ENCODE data around the gene OSBPL9.

The OSBPL9 gene

DNA sequence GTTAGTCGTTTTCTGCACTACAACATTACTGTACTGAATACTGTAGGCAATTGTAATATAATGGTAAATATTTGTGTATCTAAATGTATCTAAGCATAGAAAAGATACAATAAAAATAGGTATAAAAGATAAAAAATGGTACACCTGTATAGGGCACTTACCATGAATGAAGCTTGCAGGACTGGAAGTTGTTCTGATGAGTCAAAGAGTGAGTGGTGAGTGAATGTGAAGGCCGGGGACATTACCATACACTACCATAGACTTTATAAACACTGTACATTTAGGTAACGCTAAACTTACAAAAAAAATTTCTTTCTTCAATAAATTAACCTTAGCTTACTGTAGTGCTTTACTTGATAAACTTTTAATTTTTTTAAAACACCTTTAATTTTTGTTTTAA, 13.5 kb downstream of the OSBPL9 start:
- TF ChIP-seq, protein P1, sequence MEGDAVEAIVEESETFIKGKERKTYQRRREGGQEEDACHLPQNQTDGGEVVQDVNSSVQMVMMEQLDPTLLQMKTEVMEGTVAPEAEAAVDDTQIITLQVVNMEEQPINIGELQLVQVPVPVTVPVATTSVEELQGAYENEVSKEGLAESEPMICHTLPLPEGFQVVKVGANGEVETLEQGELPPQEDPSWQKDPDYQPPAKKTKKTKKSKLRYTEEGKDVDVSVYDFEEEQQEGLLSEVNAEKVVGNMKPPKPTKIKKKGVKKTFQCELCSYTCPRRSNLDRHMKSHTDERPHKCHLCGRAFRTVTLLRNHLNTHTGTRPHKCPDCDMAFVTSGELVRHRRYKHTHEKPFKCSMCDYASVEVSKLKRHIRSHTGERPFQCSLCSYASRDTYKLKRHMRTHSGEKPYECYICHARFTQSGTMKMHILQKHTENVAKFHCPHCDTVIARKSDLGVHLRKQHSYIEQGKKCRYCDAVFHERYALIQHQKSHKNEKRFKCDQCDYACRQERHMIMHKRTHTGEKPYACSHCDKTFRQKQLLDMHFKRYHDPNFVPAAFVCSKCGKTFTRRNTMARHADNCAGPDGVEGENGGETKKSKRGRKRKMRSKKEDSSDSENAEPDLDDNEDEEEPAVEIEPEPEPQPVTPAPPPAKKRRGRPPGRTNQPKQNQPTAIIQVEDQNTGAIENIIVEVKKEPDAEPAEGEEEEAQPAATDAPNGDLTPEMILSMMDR (IDR thresholded peaks at IDR 0.05): no peak
- Histone ChIP-seq H3K4me1 (ENCODE audit: control insufficient read depth in 1 of 2, insufficient read depth in 1 of 2, low read depth in 1 of 2, low read length in 1 of 2) (peaks cover 2 to 3% of the 10 kb centered on the region in 2 experiments), H3K36me3 (no peaks in the 10 kb centered on the region), H3K4me3 (ENCODE audit: low read depth in 1 of 2, low read length in 1 of 2) (no peak overlapping the region), H3K27ac (no peak overlapping the region), H3K9me3 (no peaks in the 10 kb centered on the region), H3K27me3 (no peaks in the 10 kb centered on the region)

DNA sequence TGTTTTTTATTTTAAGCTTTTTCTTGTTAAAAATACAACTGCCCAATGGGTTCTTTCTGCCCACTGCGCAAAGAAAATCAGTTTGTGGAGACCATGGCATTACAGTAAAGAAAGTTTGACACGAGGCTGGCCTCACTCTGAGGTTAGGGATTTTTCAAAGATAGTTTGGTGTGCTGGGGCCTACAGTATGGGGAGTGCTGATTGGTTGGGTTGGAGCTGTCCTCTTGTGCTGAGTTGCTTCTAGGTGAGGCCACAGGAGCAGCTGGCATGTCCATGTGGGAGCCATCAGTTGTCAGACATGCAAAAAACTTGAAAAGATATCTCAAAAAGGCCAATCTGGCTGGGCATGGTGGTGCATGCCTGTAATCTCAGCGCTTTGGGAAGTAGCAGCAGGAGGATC, 14.0 kb downstream of the OSBPL9 start:
- TF ChIP-seq, protein P1 (IDR thresholded peaks at IDR 0.05): no peak
- no peaks in the 10 kb centered on the region for H3K9me3 ChIP-seq
- no peaks in the 10 kb centered on the region for H3K36me3 ChIP-seq
- no peak overlapping the region for H3K27ac ChIP-seq
- H3K4me3 ChIP-seq (ENCODE audit: low read depth in 1 of 2, low read length in 1 of 2): no peak overlapping the region
- no peaks in the 10 kb centered on the region for H3K27me3 ChIP-seq
- H3K4me1 ChIP-seq (ENCODE audit: control insufficient read depth in 1 of 2, insufficient read depth in 1 of 2, low read depth in 1 of 2, low read length in 1 of 2): peaks cover 0 to 5% of the 10 kb centered on the region in 2 experiments

DNA sequence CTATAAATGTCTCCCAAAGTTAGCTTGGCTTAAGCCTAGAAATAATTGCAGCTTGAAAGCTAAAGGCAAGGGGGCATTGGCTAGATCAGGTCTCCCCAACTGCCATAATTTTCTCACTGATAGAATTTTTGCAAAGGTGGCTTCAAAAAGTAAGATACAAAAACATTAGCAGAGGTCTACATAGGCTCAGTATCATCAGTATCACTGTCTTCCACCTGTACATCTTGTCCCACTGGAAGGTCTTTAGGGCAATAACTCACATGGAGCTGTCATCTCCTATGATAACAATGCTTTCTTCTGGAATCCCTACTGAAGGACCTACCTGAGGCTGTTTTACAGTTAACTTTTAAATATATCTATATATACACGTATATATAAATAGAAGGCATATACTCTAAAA, 14.9 kb downstream of the OSBPL9 start:
- TF ChIP-seq, protein P1 (IDR thresholded peaks at IDR 0.05): no peak
- Histone ChIP-seq H3K9me3 (no peaks in the 10 kb centered on the region), H3K4me3 (ENCODE audit: low read depth in 1 of 2, low read length in 1 of 2) (no peak overlapping the region), H3K36me3 (no peaks in the 10 kb centered on the region), H3K4me1 (ENCODE audit: control insufficient read depth in 1 of 2, insufficient read depth in 1 of 2, low read depth in 1 of 2, low read length in 1 of 2) (peaks cover 0 to 5% of the 10 kb centered on the region in 2 experiments), H3K27me3 (no peaks in the 10 kb centered on the region), H3K27ac (no peak overlapping the region)

DNA sequence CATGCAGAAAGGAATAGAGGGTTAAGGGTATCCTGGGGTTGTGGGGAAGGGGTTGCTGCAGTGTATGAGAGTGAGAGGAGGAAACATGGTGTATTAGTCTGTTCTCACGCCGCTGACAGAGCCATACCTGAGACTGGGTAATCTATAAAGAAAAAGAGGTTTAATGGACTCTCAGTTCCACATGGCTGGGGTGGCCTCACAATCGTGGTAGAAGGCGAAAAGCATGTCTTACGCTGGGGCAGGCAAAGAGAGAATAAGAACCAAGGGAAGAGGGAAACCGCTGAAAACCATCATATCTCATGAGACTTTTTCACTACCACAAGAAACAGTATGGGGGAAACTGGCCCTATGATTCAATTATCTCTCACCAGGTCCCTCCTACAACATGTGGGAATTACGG, 17.7 kb downstream of the OSBPL9 start:
- Histone ChIP-seq H3K27me3 (no peaks in the 10 kb centered on the region), H3K9me3 (no peaks in the 10 kb centered on the region), H3K36me3 (no peaks in the 10 kb centered on the region), H3K4me3 (ENCODE audit: low read depth in 1 of 2, low read length in 1 of 2) (no peak overlapping the region), H3K4me1 (ENCODE audit: control insufficient read depth in 1 of 2, insufficient read depth in 1 of 2, low read depth in 1 of 2, low read length in 1 of 2) (peaks cover 13 to 19% of the 10 kb centered on the region in 2 experiments), H3K27ac (no peak overlapping the region)
- TF ChIP-seq, protein P1 (IDR thresholded peaks at IDR 0.05): no peak

DNA sequence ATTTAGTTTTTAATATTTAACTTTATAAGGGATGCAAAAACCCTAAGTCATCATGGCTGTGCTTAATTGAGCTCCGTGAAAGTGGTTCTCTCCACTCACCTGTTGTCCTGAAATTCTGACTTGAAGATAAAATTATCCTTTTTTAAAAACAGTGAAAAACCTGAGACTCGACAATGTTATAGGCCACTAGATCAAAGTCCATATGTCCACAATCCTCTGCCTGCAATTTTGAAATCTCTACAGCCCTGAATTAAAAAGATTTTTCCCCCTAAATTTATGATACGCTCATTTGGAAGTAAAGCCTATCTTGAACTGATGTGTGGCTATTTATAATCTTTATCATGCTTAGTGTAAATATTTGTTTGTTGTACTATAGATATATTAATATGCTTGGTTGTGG, 18.7 kb downstream of the OSBPL9 start:
- Histone ChIP-seq H3K9me3 (no peaks in the 10 kb centered on the region), H3K4me3 (ENCODE audit: low read depth in 1 of 2, low read length in 1 of 2) (no peak overlapping the region), H3K27me3 (no peaks in the 10 kb centered on the region), H3K36me3 (no peaks in the 10 kb centered on the region), H3K4me1 (ENCODE audit: control insufficient read depth in 1 of 2, insufficient read depth in 1 of 2, low read depth in 1 of 2, low read length in 1 of 2) (peaks cover 18 to 23% of the 10 kb centered on the region in 2 experiments), H3K27ac (no peak overlapping the region)
- TF ChIP-seq, protein P1 (IDR thresholded peaks at IDR 0.05): no peak

DNA sequence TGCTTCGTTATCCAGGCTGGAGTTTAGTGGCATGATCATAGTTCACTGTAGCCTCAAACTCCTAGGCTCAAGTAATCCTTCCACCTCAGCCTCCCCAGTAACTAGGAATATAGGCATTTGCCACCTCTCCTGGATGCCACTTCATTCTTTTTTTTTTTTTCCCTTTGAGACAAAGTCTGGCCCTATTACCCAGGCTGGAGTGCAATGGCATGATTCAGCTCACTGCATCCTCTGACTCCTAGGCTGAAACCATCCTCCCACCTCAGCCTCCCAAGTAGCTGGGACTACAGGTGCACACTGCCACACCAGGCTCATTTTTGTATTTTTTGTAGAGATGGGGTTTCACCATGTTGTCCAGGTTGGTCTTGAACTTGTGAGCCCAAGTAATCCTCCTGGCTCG, 19.3 kb downstream of the OSBPL9 start:
- no peak overlapping the region for H3K27ac ChIP-seq
- TF ChIP-seq, protein P1 (IDR thresholded peaks at IDR 0.05): no peak
- no peaks in the 10 kb centered on the region for H3K27me3 ChIP-seq

More for the DNA sequence above, 19.3 kb downstream of the OSBPL9 start:
- H3K4me1 ChIP-seq (ENCODE audit: control insufficient read depth in 1 of 2, insufficient read depth in 1 of 2, low read depth in 1 of 2, low read length in 1 of 2): peaks cover 18 to 23% of the 10 kb centered on the region in 2 experiments
- H3K36me3 ChIP-seq: no peaks in the 10 kb centered on the region
- H3K9me3 ChIP-seq: no peaks in the 10 kb centered on the region
- no peak overlapping the region for H3K4me3 ChIP-seq (ENCODE audit: low read depth in 1 of 2, low read length in 1 of 2)
